Stimulated activated CD8-positive, alpha-beta memory T cell treated with anti-CD3 and anti-CD28 coated beads, Interleukin-4, amount 100 ng/mL, for 48 hours (primary cell): ENCODE results near the gene PPP1R3C.

Source experiments
- DNase-seq: peaks from one replicate; pipeline ENCODE4 v3.0.0-alpha.2; 2020

Gene PPP1R3C

DNA sequence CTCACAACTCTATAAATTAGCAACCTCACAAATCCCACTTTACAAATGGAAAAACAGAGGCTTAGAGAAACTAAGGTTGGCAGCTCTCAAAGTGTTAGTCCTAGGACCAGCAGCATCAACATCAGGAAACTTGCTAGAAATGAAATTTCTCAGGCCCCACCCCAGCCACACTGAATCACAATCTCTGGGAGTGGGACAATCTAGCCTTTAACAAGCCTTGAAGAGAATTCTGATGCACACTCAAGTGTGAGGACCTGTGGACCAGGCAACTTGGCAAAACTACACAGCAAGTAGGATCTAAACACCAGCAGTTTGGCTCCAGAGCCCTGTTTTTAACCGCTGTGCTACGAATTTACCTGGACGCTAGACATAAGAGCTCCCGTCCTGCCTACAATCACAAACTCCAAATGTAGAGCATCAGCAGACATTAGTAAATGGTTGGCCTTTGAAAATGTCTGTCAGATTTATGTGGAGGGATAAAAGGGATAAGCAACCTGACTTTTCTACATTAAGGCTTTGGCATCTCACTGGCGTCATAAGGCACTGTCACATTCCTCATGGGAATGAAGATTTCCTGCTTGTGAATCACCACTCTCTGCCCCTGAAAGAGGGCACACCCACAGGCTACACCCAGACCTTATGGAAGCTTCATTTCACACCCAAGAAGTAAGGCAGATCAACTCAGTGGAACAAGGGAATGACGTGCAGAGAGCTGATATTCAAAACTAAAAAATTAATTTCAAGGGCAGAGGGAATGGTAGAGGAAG, 34.5 kb downstream of the PPP1R3C start:
- DNase-seq = no peak

GRCh38 chr10:91597197-91597881, 35.5 kb downstream of the PPP1R3C start:
- DNase-seq = no peak

- no peak for DNase-seq
These were observed 36.1 kb downstream of the PPP1R3C start for GRCh38 chr10:91596825-91597196.

DNA sequence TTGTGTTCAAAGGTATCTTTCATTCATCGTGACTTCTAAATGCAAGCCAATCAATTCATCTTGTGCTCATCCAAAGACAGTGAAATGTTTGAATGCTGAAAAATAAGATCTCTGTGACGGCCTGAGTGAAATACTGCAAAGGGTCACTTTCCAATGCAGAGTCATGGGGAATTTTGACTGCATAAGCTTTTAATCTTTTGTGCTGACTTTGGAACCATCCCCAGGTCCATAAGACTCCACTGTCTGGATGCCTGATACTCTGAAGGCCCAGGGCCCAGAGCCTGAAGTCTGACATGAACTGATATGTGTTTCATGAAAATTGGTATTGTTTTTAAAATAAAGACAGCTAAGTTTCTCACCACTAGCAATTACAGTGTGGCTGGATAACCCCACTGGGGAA, 39.0 kb downstream of the PPP1R3C start:
- no peak for DNase-seq

GRCh38 chr10:91593366-91593765, 39.5 kb downstream of the PPP1R3C start:
- no peak for DNase-seq

DNA sequence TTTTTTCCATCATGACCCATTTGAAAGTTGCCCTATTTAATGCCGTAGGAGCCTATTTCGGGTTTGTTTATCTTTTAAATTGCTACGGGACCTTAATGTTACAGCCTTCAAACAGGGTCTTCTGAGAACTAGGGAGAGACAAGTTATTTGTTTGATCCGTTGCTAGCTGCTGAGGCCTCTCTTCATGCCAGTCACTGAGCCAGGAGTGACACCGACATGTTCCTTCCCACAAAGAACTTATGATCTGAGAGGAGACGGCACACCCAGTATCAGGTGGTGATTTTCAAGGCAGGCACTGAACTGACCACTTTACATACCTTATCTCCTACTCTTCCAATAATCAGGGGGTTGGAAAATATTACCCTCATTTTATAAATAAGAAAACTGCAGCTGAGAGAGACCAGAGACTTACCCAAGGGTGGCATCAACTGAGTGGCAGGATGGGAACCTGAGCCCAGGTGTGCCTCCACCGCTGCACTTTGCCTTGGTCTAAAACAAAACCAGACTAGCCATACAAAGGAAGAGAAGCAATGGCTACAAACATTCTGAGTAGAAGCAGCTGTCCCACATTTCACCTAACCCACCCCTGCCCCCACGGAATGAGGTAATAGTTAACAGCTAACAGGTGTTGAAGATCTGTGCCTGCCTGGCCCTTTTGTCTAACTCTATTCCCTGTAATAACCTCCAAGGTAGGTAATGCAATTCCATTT, 40.5 kb downstream of the PPP1R3C start:
- DNase-seq = no peak

DNA sequence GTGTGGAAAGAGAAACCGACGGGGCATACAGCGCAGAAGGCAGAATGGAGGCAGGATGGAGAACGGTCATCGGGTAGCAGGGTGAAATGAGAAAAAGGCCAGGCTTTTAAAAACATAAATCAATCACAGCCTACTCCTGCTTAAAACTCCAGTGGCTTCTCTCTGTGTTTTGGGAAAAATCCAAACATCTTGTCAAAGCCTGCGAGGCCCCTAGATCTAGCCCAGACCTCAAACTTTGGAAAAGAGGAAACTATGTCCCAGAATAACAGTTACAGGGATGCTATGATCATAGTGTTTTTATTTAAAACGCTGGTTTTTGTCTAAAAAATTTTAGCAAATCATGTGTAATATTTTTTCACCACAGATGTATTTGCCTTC, 41.1 kb downstream of the PPP1R3C start:
- DNase-seq = no peak

- DNase-seq = no peak
These were observed 41.7 kb downstream of the PPP1R3C start for GRCh38 chr10:91590904-91591796.

GRCh38 chr10:91590142-91590903, 42.5 kb downstream of the PPP1R3C start:
- no peak for DNase-seq

DNA sequence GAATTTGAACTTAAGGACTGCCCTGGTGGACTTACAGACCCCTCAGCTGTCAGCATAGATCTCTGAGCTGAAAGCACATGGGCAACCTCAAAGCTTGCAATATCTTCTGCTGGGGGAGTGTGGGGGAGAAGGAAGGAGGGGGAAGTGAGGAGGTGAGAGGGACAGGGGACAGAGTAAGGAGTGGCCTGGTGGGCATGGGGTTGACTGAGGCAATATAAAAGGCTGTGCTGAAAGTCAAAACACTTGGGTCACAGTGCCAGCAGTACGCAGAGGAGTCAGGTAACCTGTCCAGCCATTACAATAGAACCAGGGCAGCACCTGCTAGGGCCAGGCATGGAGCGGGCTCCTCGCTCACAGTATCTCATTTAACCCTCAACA, 43.2 kb downstream of the PPP1R3C start:
- DNase-seq = no peak

GRCh38 chr10:91589015-91589657, 43.7 kb downstream of the PPP1R3C start:
- no peak for DNase-seq

GRCh38 chr10:91587710-91588638, 44.9 kb downstream of the PPP1R3C start:
- no peak for DNase-seq

DNA sequence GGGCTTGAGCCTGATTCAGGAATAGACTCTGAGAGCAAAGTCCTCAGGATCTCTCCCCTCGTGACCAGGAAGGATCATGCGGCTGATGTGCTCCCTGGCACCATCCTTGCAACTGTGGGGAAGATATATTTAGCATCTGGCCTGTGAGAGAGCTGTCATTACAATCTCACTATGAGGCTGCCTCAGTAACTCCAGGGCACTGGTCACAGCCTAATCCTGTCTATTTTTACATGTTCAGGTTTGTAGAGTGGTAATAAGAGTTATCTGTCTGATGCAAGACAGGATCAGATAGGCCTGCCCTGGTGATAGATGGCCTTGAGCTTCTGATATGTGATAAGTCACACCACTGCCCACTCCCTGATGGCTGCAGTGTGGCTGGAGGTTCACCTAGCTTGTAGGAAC, 50.7 kb downstream of the PPP1R3C start:
- DNase-seq = no peak

DNA sequence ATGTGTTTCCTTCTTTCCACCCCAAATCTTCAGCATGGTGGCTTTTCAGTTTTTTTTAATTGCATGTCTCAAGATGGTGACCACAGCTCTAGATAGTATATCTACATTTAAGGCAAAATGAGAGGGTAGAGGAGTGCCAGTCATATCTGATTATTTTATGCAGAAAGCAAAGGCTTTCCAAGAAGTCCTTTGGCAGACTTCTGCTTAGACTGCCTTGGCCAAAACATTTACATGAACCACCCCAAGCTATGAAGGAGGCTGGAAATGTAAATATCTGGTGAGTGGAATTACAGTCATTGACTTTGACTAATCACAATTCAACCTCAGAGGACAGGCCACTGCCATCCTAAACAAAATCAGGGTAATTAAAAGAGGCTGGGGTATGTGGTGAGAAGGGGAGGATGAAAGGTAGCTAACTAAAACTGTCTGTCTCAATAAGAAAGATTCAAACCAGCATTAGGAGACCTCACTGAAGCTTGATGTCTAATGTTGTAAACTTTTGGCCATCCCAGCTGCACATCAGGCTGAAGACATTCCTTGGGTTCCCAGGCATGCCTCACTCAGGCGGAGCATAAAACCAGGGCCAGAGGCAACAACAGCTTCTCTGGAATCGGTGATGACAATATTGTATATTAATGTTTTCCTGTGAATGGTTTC, 53.4 kb downstream of the PPP1R3C start:
- DNase-seq = no peak
